GM12872 (cell line): ENCODE data around the gene R3HDM2.

ENCODE experiments used
- TF ChIP-seq, protein P1 (sequence below): IDR thresholded peaks from 3 replicates; pipeline ENCODE4 v1.5.1; 2011; ENCODE audit warnings: low read depth, mild to moderate bottlenecking, low read length, moderate library complexity; ENCODE audit not compliant: insufficient read depth

Gene R3HDM2

DNA sequence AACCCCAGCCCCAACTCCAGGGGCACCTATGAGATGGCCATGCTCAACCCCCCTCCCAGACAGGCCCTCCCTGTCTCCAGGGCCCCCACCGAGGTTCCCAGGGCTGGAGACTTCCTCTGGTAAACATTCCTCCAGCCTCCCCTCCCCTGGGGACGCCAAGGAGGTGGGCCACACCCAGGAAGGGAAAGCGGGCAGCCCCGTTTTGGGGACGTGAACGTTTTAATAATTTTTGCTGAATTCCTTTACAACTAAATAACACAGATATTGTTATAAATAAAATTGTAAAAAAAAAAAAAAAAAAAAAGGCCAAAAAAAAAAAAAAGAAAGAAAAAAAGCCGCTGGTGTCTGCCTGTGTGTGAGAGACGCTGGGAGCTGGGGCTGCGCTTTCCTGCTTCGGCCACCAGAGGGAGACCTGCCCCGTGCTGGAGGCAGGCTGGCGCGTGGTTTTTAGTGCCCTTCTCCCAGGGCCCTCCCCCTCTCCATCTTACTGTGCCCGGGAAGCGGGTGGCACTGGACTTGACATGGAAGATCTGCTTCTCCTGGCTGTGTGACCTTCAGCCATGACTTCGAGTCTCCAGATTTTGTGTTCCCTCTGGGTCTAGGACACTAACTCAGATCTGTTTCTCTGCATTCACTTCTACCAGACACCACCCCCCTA is 217.7 kb downstream of the R3HDM2 start:
- TF ChIP-seq, protein P1, sequence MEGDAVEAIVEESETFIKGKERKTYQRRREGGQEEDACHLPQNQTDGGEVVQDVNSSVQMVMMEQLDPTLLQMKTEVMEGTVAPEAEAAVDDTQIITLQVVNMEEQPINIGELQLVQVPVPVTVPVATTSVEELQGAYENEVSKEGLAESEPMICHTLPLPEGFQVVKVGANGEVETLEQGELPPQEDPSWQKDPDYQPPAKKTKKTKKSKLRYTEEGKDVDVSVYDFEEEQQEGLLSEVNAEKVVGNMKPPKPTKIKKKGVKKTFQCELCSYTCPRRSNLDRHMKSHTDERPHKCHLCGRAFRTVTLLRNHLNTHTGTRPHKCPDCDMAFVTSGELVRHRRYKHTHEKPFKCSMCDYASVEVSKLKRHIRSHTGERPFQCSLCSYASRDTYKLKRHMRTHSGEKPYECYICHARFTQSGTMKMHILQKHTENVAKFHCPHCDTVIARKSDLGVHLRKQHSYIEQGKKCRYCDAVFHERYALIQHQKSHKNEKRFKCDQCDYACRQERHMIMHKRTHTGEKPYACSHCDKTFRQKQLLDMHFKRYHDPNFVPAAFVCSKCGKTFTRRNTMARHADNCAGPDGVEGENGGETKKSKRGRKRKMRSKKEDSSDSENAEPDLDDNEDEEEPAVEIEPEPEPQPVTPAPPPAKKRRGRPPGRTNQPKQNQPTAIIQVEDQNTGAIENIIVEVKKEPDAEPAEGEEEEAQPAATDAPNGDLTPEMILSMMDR: peak; percentile 95

- TF ChIP-seq, protein P1: no peak
These were observed 218.2 kb downstream of the R3HDM2 start for GRCh38 chr12:57212701-57213057.

GRCh38 chr12:57211791-57212700 is 218.8 kb downstream of the R3HDM2 start:
- TF ChIP-seq, protein P1: no peak

DNA sequence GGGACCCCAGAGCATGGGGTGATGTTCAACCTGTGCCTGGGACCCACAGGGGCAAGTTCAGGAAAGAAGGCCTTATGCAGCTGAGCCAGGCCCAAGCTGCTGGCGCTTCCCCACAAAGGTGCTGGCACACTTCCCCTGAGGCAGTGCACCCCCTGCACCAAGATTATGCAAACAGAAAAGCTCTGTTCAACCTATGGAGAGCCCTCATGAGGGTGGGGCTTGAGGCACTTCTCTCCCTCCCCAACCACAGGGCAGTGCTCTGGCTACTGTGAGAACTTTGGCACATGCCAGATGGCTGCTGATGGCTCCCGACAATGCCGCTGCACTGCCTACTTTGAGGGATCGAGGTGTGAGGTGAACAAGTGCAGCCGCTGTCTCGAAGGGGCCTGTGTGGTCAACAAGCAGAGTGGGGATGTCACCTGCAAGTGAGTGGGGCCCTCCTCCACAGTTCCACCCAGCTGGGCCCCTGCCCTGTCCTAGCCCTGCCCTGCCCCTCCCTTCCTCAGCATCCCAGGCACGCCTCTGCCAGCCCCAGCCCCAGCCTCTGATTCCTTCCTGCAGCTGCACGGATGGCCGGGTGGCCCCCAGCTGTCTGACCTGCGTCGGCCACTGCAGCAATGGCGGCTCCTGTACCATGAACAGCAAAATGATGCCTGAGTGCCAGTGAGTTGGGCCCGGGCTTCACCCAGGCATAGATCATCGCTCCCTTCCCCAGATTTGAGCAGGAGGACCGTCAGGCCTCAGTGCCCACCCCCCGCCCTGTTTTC is 219.7 kb downstream of the R3HDM2 start:
- TF ChIP-seq, protein P1: no peak

DNA sequence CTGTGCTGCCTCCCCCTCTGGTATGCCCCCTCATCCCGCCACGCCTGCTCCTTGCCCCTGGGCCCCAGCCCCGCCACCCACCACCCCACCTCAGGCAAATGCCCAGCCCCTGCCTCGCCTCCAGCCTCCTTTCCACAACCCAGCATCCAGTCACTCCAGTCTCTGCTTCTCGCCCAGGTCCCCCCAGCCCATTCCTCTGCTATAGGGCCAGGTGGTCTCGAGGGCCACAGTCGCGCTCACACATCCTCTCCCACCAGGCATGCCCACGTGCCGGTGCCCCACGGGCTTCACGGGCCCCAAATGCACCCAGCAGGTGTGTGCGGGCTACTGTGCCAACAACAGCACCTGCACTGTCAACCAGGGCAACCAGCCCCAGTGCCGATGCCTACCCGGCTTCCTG is 220.4 kb downstream of the R3HDM2 start:
- TF ChIP-seq, protein P1: no peak

DNA sequence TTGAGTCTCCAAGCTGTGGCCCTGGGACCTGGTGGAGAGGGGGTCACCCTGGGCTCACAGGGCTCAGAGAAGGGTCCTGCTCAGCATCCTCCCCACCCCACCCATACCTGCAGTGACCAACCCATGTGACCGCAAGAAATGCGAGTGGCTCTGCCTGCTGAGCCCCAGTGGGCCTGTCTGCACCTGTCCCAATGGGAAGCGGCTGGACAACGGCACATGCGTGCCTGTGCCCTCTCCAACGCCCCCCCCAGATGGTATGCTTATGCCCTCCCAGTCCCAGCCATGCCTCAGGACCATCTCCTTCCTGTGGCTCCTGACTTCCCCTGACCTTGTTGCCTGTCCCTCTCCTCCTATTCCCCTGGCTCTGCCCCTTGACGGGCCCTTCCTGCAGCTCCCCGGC is 220.9 kb downstream of the R3HDM2 start:
- TF ChIP-seq, protein P1: no peak
